C4-2B (cell line): ENCODE measurements around the gene MBTD1.

Experiments used
- H3K27ac ChIP-seq: fragments of 450-650 bp; 2 replicates; pipeline ENCODE4 v1.5.1; 2017
- CTCF ChIP-seq: fragments of 450-650 bp; conservative IDR thresholded peaks from 2 replicates; pipeline ENCODE4 v1.5.1; 2017; ENCODE audit warnings: mild to moderate bottlenecking
- ZFX ChIP-seq: fragments of 450-650 bp; IDR thresholded peaks from 2 replicates; pipeline ENCODE4 v1.6.1; 2017

The MBTD1 gene

DNA sequence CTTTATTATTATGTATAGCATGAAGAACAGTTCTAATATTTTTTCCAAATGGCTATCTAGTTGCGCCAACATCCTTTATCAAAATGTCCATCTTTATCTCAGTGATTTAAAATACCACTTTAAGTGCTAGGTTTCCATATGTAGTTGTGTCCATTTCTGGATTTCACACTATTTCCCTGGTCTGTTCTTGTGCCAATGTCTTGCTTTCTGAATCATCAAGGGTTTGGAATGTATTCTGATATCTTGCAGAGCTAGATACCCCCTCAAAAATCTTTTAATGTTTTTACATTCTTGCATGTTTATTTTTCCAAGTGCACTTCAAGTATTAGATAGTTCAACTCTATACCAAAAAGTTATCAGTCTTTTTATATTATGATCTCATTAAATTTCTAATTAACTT, 14.3 kb downstream of the MBTD1 start:
- no peak for TF ChIP-seq ZFX
- no peak for TF ChIP-seq CTCF
- H3K27ac ChIP-seq = no peak overlapping the region

- H3K27ac ChIP-seq = no peak overlapping the region
- no peak for TF ChIP-seq ZFX
- TF ChIP-seq CTCF = no peak
Observed at GRCh38 chr17:51244041-51244440, 15.8 kb downstream of the MBTD1 start.

DNA sequence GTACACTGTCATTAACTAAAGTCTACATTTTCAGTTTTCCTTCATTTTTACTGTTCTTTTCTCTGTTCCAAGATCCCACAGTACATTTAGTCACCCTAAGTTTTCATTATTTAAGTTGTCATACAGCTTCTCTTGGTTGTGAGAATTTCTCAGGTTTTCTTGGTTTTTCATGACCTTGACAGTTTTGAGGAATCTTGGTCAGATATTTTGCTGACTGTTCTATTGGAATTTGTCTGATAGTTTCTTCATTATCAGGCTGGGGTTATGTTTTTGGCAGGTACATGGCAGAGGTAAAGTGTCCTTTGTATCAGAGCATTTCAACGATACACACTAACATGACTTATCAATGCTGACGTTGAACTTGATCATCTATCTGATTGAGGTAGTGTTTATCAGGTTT, 19.6 kb downstream of the MBTD1 start:
- TF ChIP-seq ZFX (no peak), CTCF (no peak)

GRCh38 chr17:51238255-51238887, 21.5 kb downstream of the MBTD1 start:
- no peak for TF ChIP-seq ZFX
- TF ChIP-seq CTCF = no peak
- H3K27ac ChIP-seq = no peak overlapping the region

More for the DNA sequence above, 19.6 kb downstream of the MBTD1 start:
- no peak overlapping the region for H3K27ac ChIP-seq

- TF ChIP-seq CTCF (no peak), ZFX (no peak)
- no peak overlapping the region for H3K27ac ChIP-seq
Observed at GRCh38 chr17:51234162-51234561, 25.7 kb downstream of the MBTD1 start.

GRCh38 chr17:51231999-51232398, 27.9 kb downstream of the MBTD1 start:
- TF ChIP-seq ZFX (no peak), CTCF (no peak)
- no peak overlapping the region for H3K27ac ChIP-seq

DNA sequence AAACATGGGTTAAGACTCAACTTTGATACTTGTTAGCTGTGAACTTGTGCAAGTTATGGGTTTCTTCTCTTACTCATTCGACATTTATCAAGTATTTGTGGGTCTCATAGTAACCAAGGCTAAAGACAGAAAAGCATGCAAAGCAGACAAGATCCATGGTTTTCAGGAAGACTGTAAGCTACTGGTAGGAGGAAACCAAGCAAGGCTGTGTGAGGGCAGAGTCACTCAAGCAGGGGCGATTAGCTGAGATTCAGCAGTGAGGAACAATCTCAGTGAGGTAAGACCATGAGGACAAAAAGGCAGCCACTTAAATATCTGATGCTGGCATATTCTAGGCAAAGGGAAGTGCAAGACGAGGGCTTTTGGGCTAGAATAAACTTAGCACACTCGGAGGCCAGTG, 29.5 kb downstream of the MBTD1 start:
- TF ChIP-seq ZFX (no peak), CTCF (no peak)

More for the DNA sequence above, 29.5 kb downstream of the MBTD1 start:
- H3K27ac ChIP-seq = no peak overlapping the region
